GM19328 (cell line): ENCODE results near the gene MTSS2.
"Not testable (repeated sequence)": the region's sequence is repeated elsewhere in the genome, so short reads cannot be mapped to it uniquely, and the experiment has no call there.

Experiments used
- ATAC-seq: cut with Tn5 transposase; IDR thresholded peaks from one replicate; pipeline ENCODE4 v1.9.1; 2021; ENCODE audit warnings: mild to moderate bottlenecking, moderate library complexity; ENCODE audit not compliant: unreplicated experiment

Gene MTSS2

DNA sequence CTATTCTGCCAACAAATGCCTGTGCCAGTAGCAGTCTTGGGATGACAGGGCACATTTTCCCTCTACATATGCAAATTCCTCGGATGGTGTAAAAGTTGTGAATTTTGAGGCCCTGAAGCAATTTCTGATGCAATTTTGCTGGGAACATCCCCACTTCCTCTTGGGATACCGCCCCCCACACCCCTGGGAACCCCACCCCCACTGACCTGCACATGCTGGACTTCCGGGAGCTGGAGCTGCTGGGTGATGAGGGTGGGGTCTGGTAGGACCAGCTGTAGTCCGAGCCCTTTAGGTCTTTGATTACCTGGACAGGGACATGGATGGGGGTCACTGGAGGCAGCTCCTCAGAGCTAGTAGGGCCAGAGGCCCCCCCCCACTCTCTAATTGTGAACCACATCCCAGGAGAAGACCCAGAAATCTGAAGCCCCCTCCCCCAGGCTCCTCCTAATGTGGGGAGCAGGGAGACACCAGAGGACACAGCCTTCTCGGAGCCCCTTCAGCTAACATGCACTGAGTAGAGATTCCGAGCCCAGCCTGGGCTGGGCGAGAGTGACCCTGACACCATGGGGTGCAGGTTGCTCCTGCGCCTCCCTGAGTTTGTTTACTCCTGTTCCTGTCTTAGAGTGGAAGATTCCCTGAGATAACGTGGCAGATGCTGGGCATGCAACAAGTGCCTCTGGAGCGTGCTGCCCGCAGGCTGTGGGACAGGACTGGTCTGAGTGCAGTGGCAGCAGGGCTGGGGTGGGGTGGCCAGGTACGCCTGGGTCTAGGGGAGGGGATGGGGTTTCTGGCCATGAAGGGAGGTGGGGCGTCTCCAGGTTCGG lies 9.0 kb downstream of the MTSS2 start:
- ATAC-seq = no peak

DNA sequence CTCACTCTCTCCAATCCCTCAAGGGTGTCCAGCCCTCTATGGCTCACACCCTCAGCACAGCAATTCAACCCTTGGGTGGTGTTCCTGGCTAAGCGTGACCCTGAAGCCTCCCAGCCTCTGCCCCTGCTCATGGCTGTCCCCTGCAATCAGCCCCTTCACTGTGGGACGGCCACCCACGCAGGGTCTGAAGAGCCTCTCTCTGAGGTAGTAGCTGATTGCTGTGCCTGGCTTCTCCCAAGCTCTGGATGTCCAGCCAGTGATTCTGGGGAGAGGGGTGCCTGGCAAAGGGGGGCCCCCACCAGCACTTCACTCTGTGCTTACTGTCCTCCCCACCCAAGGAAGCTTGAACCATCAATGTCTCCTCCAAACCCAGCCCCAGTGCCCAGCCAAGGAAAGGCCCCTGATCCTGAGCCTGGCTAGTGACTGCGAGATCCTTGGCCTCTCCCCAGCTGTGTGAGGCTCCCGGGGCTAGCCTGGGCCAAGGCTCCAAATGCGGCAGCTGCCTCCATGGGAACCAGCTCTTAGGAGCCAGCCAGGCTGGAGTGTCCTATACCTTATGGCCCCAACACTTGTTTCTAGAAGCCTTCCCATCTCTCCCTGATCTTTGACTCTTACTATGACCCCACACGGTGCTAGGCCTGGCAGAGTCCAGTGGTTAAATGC lies 9.9 kb downstream of the MTSS2 start:
- ATAC-seq = no peak

DNA sequence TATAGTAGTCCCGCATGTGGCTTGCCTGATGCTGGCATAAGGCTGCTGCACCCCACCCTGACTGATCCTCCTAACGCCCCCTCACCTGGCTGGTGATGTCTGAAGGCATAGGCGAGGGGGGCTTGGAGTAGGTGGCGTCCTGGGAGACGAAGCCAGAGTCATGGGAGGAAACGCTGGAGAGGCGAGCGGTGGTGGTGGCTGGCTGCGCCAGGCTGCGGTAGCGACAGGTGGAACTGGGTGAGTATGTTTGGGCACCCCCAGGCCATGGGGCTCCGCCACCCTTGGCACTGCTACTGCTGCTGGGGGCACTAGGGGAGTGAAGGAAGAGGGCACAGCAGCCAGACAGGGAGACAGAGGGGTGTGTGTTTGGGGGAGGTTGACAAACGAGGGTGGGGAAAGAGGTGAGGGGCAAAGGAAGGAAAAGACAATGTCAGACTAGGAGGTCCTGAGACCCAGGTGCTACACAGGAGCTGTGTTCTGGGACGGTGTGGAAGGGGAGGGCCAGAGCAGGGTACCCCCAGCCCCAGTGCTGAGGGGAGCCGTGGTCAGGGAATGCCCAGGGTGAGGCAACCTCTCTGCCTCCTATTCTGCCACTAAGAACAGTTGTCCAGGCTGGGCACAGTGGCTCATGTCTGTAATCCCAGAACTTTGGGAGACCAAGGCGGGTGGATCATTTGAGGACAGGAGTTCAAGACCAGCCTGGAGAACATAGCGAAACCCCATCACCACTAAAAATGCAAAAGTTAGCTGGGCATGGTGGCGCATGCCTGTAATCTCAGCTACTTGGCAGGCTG lies 11.4 kb downstream of the MTSS2 start:
- no peak for ATAC-seq

DNA sequence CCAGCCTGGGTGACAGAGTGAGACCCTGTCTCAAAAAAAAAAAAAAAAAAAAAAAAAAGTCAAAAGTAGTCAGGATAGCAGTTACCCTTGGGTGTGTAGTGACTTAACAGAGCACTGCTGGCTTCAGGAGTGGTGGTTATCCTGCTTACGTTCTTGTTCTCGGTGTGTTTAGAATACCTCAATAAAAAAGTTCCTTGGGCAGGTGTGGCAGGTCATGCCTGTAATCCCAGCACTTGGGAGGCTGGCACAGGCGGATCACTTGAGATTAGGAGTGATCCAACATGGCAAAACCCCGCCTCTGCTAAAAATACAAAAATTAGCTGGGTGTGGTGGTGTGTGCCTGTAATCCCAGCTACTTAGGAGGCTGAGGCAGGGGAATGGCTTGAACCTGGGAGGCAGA lies 14.9 kb downstream of the MTSS2 start:
- not testable (repeated sequence) for ATAC-seq

DNA sequence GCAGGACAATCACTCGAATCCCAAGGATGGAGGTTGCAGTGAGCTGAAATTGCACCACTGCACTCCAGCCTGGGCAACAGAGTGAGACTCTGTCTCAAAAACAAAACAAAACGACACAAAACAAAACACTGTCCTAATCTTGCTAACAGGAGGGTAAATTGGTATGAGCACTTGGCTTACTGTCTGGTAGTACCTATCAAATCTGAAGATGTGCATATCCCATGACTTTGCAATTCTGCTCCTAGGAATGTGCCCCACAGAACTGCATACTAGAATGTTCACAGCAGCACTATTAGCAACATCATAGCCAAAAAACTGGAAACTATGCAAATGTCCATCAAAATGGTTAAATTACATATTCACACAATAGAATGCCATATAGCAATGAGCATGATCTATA lies 15.7 kb downstream of the MTSS2 start:
- ATAC-seq = no peak

DNA sequence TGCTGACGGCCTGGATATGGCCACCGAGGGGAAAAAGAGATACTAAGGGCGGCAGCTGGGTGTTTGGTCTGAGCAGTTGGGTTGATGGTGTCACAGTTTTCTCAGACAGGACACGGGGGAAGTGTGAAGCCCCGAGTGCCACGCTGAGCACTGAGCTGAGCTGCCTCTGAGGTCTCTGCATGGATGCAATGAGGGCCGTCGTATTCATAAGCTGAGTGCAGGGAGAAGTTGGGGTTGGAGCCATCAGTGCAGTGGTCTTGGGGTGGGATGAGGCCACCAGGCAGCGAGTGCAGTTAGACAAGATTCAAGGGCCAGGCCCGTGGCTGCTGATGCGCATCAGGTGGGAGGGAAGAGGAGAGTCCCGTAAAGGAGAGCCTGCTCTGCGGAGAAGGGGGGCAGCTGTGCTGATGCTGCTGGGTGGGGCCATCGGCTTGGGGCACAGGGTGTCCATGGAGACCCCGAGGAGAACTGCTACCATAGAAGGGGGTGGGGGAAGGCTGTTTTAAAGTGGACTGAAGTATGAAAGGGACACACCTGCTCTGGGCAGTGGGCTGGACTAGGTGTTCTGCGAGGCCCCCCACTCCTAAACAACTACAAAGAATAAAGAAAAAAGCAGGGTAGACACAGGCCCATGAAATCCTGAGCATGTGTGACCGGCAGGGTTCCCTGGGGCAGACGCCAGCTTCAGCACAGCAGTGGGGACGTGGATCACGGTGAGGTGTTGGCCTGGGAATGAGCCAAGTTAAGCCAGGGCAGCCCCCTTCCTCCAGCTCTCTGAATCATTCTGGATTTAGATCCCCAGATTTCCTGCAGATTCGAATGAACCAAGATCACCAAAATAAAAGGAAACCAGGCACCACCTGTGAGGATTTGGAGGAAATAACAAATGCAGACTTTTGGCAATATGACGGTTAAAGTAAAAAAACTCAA lies 19.8 kb downstream of the MTSS2 start:
- ATAC-seq = no peak

DNA sequence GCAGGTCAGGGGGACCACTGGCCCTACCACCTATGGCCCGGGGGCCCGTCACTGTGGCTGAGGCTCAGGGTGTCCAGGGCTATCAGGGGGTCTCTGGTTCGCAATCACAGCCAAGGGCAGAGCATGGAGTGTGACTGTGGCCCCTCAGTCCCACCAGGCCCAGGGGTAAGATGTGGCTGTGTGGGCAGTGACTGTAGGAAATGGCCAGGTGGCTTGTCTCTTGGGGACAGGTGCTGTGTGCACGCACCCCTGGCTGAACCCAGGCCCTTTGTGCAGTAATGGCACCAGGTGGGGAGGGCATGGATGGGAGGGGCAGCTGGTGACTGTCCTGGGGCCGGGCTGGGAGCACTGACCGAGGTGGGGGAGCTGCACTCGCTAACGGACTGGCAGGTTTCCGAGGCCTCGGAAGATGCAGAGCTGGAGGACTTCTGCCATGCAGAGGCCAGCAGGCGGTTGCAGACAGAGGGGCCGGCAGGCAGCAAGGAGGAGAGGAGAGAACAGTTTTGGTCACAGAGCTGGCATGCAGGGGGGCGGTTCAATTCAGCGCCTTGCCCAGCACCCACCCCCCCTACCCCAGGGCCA lies 20.6 kb downstream of the MTSS2 start:
- no peak for ATAC-seq

DNA sequence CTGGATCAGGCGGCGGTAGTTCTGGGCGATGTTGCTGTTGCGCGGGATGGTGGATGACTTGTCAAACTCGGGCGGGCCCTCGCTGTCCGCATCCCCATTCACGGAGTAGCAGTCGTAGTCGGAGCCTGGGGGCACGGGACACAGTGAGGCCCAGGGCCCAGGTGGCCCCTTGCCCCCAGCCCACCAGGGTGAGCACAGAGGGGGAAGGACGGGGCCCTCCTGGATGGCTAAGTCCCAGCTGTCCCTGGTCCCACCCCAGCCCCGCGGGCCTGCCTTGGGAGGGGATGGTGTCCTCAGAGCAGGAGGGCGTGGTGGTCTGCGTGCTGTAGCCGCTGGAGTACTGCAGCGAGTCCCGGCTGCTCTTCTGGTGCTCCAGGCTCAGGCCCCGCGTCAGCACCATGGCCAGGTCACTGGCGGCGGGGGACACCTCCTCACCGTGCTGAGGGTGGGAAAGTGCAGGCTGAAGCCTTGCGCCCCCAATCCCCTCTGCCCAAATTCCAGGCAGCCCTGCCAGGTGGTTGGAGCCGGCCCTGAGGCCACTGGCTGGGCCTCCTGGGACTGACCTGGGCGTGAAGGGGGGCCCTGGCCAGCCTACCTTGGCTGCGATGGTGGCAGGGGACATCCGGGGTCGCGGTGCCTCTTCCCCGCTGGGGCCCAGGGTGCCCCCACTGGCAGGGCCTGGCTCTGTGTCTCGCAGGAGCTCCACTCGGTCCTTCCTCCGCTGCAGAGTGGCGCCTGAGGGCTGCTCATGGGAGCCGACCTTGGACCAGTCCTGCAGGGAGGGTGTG lies 21.3 kb downstream of the MTSS2 start:
- ATAC-seq = no peak

DNA sequence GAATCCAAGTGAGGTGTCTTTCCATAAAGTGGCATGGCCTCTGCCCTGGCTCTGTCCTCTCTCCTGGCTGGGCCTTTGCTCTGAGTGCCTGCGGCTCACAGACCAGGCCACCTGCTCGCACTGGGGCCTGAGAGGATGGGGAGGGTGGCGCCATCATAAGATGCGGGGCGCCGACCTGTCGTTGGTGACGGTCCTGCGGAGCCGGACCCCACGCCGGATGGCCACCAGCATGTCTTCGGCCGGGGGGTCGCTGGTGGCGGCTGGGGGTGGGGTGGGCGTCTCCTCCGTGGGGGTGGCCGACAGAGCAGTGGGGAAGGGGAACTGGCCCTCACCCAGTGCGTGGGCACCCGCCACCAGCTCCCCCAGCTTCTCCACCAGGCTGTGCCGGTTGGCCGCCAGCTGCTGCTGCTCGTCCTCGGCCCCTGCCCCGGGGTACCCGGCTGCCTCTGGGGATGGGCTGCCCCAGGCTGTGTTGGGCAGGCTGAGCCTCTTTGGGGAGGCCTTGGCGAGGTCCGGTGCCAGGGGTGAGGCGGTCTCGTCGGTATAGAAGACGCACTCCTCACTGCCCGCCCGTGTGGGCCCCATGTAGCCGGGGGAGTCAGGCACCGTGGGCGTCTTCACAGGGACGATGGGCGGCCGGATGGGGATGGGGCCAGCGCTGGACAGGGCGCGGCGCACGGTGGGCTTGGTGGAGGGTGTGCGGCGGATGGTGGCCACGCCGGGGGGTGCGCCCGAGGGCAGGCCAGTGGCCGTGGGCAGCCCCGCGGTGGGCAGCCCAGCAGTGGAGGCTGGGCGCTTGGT lies 22.1 kb downstream of the MTSS2 start:
- ATAC-seq = no peak

DNA sequence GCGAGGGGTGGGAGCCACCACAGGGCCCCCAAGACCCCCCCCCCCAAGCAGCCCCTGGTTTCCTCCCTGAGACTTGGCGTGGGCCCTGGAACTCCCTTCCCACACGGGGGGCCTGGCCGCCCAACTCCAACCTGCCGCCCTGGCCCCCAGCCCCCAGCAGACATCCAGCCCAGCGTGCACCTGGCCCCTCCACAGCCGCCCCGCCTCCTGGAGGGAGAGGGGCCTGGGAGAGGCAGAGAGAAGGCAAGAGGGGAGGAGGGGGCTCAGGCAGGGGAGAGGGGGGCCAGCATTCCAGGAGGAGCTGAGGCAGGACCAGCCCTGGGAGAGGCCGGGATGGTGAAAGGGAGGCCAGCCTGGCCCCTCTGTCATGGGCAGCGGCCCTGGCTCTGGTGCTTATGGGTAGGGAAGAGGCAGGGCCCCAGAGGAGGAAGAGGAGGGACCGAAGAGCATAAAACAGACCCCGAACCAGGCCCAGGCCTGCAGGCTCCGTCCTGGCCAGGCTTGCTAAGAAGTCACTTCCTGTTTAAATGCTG lies 22.8 kb downstream of the MTSS2 start:
- no peak for ATAC-seq

DNA sequence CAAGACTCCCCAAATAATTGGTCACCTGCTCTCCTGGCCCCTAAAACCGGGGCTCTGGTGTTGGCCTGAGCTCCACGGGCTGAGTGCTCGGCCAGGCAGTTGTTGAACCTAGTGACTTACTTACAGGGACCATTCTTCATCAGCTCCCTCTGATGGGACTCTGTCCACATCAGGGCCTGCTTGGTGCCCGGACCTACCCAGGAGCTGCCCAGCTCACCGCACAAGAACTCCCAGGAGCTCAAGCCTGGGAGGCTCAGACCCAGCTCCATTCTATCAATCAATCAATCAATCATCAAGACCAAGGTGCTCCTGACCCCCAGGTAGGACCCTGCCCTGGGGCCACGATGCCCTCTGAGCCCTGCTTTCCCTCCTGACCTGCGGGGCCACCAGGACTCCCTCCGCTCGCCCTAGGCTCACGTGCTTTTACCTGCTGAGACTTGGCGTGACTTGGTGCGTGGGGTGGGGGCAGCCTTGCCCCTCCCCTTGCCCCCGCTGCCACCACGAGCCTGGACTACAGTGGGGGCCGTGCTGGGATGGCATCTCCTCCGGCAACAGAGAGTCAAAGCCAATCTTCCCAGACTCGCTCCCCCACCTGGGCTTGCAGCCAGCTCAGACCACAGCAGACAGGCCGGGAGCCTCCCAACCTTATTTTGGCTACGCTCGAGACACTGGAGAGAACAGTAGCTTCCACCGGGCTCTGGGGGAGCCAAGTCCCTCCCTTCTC lies 23.8 kb downstream of the MTSS2 start:
- no peak for ATAC-seq

DNA sequence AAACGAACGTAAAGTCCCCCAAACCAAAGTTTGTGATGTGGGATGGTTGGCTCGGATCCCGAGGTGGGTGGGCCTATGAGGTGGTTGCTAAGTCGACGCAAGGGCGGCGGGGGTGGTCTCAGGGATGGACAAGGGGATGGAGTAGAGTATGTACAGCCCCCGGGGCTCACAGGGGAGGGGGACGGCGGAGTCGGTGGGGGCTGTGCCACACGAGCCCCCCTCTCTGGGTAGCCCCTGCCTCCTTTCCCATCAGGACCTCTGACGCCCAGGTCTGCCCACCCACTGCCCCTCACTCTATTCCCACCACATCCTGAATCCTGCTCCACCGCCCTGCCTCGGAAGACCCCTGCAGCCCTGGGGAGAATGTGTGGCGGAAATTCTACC lies 24.3 kb downstream of the MTSS2 start:
- no peak for ATAC-seq

DNA sequence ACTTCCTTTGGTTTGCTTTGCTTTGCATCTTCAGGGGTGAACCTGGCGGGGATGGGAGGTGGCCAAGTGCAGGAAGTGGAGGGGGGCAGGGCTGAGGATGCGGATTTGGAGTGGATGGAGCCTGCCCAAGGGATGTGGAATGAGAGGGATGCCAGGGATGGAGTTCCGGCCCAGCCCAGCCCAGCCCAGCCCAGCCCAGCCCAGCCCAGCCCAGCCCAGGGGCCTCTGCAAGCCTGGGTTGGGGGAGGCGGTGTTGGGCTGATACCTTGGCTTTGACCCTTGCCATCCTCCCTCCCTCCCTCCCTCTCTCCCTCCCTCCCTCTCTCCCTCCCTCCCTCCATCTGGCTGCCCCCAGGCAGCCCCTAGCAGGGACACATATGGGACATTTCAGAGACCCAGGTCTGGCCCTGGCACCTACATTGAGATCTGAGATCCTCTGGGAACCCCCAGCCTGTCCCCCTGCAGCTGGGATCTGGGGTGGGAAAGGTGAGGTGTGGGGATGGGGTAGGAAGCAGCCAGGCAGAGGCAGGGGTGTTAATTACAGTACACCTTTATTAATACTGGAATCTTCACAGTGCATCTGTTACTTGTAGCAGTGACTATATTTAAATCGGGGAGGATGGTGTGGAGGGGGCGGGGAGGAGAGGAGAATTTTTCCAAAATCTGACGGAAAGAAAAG lies 25.0 kb downstream of the MTSS2 start:
- no peak for ATAC-seq

DNA sequence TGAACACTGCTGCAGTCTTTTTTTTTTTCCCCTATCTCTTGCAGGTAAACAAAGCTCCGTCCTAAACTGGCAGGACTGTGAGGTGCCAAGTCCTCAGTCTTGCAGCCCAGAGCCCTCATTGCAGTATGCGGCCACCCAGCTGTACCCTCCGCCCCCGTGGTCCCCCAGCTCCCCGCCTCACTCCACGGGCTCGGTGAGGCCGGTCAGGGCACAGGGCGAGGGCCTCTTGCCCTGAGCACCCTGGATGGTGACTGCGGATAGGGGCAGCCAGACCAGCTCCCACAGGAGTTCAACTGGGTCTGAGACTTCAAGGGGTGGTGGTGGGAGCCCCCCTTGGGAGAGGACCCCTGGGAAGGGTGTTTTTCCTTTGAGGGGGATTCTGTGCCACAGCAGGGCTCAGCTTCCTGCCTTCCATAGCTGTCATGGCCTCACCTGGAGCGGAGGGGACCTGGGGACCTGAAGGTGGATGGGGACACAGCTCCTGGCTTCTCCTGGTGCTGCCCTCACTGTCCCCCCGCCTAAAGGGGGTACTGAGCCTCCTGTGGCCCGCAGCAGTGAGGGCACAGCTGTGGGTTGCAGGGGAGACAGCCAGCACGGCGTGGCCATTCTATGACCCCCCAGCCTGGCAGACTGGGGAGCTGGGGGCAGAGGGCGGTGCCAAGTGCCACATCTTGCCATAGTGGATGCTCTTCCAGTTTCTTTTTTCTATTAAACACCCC lies 25.7 kb downstream of the MTSS2 start:
- ATAC-seq = no peak

DNA sequence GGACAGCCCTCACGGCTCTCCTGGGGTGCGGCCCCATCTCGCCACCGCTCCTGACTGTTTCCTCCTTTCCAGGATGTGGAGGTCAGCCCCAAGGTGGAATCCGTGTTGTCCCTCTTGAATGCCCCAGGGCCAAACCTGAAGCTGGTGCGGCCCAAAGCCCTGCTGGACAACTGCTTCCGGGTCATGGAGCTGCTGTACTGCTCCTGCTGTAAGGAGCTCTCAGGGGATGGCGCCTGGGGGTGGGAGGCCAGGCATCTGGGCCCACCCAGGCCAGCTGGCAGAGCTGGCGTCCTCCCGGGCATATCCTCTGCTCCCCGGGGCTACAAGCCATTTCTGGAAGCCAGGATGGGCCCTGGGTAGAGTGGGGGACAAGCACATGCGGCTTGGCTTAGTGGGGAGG lies 26.3 kb downstream of the MTSS2 start:
- no peak for ATAC-seq

DNA sequence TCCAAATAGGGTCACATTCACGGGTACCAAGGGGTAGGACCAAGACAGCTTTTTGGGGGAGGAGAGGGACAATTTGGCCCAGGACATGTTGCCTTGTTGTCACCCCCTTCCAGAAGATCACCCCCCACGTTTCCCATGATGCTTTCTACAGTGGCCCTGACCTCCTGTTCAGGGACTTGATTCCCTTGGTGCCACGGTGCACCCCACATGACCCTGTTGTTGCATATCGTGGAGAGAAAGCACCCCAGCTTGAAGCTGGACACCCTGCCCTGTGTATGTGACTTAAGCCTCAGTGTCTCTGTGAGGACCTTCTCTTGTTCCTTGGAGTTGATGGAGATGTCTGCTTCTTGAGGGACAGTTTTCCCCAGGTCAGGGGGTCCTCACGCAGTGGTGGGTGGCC lies 26.9 kb downstream of the MTSS2 start:
- no peak for ATAC-seq

DNA sequence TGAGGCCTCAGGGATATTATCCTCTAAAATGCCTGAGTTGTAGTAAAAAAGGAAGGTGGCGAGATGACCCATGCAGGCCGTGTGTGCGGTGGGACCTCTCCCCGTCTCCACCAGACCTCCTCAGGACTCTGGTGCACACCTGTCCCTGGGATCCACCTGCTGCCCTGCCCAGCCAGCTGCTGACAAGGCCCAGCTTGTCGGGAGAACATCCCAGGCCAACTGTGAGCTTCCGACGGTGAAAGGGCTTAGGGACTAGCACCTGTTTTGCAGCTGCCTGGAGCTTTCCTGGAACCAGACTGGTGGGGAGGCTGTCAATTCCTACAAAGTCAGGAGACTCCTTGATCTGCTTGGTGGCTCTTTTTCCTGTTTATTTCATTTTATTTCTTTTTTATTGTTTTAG lies 27.9 kb downstream of the MTSS2 start:
- no peak for ATAC-seq
